Measurements from ENCODE around the gene BCL7C. TPM values are rescaled to one million over a fixed set of nuclear protein-coding genes. Genes with fewer than 3 reads are reported as not detected.

The BCL7C gene
- total RNA-seq, 2 donors from 2014 or later, result 19.9 to 34.5 TPM

DNA sequence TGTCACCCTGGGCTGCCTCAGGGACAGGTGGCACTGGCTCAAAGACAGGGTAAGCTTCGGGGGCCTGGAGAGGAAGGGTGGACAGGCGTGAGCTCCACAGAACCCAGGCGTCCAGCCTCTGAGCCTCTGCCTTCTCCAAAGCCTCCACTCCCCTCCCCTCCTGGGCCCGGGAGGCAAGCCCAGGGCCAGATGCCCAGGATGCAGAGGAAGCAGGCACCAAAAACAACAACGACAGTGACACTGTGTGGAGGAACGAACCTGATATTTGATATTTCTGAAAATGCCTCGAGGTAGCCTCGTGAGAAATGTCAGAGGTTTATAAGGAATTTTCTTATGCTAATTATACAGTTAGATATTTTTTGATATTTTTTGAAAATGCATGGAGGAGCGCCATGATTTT, 6.0 kb downstream of the BCL7C start:
- no peak overlapping the region for H3K9ac ChIP-seq (ENCODE audit: low read depth in 2 of 2, low read length in 2 of 2)
- H3K27me3 ChIP-seq, result no peaks in the 10 kb centered on the region
- TF ChIP-seq, protein P1, sequence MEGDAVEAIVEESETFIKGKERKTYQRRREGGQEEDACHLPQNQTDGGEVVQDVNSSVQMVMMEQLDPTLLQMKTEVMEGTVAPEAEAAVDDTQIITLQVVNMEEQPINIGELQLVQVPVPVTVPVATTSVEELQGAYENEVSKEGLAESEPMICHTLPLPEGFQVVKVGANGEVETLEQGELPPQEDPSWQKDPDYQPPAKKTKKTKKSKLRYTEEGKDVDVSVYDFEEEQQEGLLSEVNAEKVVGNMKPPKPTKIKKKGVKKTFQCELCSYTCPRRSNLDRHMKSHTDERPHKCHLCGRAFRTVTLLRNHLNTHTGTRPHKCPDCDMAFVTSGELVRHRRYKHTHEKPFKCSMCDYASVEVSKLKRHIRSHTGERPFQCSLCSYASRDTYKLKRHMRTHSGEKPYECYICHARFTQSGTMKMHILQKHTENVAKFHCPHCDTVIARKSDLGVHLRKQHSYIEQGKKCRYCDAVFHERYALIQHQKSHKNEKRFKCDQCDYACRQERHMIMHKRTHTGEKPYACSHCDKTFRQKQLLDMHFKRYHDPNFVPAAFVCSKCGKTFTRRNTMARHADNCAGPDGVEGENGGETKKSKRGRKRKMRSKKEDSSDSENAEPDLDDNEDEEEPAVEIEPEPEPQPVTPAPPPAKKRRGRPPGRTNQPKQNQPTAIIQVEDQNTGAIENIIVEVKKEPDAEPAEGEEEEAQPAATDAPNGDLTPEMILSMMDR (IDR thresholded peaks at IDR 0.05), result no peak
- H3K27ac ChIP-seq, result no peak overlapping the region
- H3K4me3 ChIP-seq, result no peak overlapping the region
- H3K9me3 ChIP-seq, result no peaks in the 10 kb centered on the region
- intact Hi-C loops (cut with DNase I), result no loop called here
- no peak for DNase-seq
- peaks cover 8% of the 10 kb centered on the region for H3K36me3 ChIP-seq
- H3K4me1 ChIP-seq, result peaks cover 2% of the 10 kb centered on the region

DNA sequence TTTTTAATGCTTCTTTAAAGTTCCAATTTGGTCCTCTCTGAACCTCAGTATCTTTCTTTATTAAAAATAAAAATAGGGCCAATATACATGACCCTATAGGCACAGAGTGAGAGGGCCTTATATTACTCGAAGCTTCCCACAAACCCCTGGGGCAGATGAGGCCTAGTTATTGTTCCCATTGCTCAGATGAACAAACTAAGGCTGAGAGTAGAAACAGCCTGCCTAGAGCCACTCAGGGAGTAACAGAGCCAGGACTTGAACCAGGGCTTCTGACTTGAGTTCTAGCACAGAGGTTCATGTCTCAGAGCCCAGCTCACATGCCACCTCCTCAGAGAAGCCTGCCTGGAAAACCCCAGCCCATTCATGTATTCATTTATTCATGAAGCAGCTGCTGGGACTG, 7.7 kb downstream of the BCL7C start:
- Histone ChIP-seq H3K4me1 (peaks cover 3% of the 10 kb centered on the region), H3K27ac (no peak overlapping the region), H3K27me3 (no peaks in the 10 kb centered on the region), H3K9me3 (no peaks in the 10 kb centered on the region), H3K36me3 (peaks cover 8% of the 10 kb centered on the region), H3K4me3 (no peak overlapping the region), H3K9ac (ENCODE audit: low read depth in 2 of 2, low read length in 2 of 2) (no peak overlapping the region)
- no peak for DNase-seq
- intact Hi-C loops (cut with DNase I), result no loop called here
- TF ChIP-seq, protein P1 (IDR thresholded peaks at IDR 0.05), result no peak

DNA sequence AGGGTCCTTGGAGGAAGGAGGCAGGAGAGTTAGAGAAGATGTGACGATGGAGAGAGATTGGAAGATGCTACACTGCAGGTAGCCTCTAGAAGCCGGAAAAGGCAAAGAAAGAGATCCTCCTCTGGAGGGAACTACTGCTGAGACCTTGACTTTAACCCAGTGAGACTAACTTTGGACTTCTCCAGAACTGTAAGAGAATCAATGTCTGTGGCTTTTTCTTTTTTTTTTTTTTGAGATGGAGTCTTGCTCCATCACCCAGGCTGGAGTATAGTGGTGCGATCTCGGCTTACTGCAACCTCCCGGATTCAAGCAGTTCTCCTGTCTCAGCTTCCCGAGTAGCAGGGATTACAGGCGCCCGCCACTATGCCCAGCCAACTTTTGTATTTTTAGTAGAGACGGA, 8.7 kb downstream of the BCL7C start:
- TF ChIP-seq, protein P1 (IDR thresholded peaks at IDR 0.05), result no peak
- H3K4me3 ChIP-seq, result no peak overlapping the region
- no peaks in the 10 kb centered on the region for H3K9me3 ChIP-seq
- H3K9ac ChIP-seq (ENCODE audit: low read depth in 2 of 2, low read length in 2 of 2), result no peak overlapping the region
- DNase-seq, result no peak
- no peak overlapping the region for H3K27ac ChIP-seq
- H3K4me1 ChIP-seq, result peaks cover 3% of the 10 kb centered on the region
- H3K27me3 ChIP-seq, result no peaks in the 10 kb centered on the region
- intact Hi-C loops (cut with DNase I), result no loop called here
- peaks cover 8% of the 10 kb centered on the region for H3K36me3 ChIP-seq

DNA sequence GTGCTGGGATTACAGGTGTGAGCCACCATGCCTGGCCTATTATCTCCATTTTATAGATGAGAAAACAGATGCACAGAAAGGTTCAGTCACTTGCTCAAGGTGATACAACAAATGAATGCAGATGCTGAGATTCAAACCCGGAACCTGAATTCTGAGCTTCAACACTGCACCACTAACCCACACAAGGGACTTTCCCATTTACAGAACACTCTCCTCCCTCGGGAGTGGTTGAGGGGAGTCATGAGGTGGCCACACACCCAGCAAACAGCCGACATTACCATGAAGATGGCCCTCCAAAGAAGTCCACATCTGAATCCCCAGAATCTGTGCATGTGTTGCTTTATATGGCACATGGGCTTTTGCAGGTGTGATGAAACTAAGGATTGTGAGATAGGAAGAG, 9.1 kb downstream of the BCL7C start:
- H3K9me3 ChIP-seq, result no peaks in the 10 kb centered on the region
- no peak overlapping the region for H3K9ac ChIP-seq (ENCODE audit: low read depth in 2 of 2, low read length in 2 of 2)
- H3K36me3 ChIP-seq, result peaks cover 8% of the 10 kb centered on the region
- DNase-seq, result no peak
- no peaks in the 10 kb centered on the region for H3K27me3 ChIP-seq
- intact Hi-C loops (cut with DNase I), result no loop called here
- H3K4me3 ChIP-seq, result no peak overlapping the region
- TF ChIP-seq, protein P1 (IDR thresholded peaks at IDR 0.05), result no peak
- no peak overlapping the region for H3K27ac ChIP-seq
- peaks cover 3% of the 10 kb centered on the region for H3K4me1 ChIP-seq

DNA sequence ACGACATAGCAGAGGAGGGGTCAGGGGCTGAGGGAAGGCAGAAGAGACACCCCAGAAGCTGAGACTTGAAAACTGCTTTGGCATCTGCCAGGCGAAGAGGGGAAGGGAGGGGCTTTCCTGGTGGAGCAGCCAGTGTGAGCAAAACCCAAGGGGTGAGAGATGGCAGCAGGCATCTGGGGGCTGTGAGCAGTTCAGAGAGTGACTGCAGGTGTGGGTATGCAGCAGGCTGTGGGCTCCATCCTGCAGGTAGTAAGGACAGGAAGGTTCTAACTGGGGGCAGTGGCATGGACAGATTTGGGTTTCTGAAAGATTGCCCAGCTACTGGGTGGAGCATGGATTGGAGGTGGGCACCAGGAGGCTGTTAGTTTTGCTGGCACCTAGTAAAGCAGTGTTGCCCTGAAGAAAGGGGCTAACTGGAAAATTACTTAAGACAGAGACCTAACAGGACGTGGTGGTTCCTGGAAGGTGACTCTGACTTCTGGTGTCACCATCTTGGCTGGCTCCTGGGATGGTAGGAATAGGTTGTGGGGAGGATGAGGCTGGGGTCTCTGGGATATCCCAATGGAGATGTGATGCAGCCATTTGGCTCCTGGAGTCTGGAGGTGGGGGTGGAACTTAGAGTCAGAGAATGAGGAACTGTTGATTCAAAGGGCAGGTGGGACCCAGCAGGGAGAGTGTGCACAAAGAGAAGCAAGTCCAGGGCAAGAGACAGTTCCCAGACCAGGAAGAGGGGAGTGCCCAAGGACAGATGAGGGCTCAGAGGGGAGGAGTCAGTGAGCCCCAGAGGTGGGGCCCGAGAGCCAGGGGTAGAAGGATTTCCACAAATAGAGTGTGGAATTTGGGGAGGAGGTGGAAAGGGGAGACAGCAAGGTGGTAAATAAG, 11.2 kb downstream of the BCL7C start:
- Histone ChIP-seq H3K4me1 (peaks cover 3% of the 10 kb centered on the region), H3K36me3 (peaks cover 8% of the 10 kb centered on the region), H3K4me3 (no peak overlapping the region), H3K27ac (no peak overlapping the region), H3K27me3 (no peaks in the 10 kb centered on the region), H3K9ac (ENCODE audit: low read depth in 2 of 2, low read length in 2 of 2) (peak overlapping the region in 1 of 2 donors; percentile 63), H3K9me3 (no peaks in the 10 kb centered on the region)
- TF ChIP-seq, protein P1 (IDR thresholded peaks at IDR 0.05), result no peak
- DNase-seq, result peak; percentile 50
- intact Hi-C loops (cut with DNase I), result no loop called here

Data from colonic mucosa (tissue), 4 donors.